Body of pancreas (tissue), 4 donors: ENCODE measurements around the gene OR6C65. TPM values are rescaled to one million over a fixed set of nuclear protein-coding genes. Genes with fewer than 3 reads are reported as not detected.
"Not testable (repeated sequence)": the region's sequence is repeated elsewhere in the genome, so short reads cannot be mapped to it uniquely, and the experiment has no call there.

Source experiments
- ATAC-seq: fragments of 150-250 bp; one replicate; pipeline ENCODE4 v1.9.1; 2016
- DNase-seq, 4 donors: peaks; one replicate each; pipeline ENCODE4 v3.0.0-alpha.2; 2019
- H3K27ac ChIP-seq, 4 donors: fragments of 200-600 bp; sonication (generic); 1 replicate in 3 of 4; 2 replicates in 1 of 4; pipeline versions ENCODE4 v1.5.1 to v1.6.1; 2016 to 2019; ENCODE audit warnings: mild to moderate bottlenecking in 1 of 4, mixed read lengths in 1 of 4, moderate library complexity in 1 of 4
- H3K27me3 ChIP-seq, 2 donors: fragments of 200-600 bp; sonication (generic); one replicate each; pipeline ENCODE4 v1.6.0; 2016; ENCODE audit warnings: mild to moderate bottlenecking in 1 of 2
- H3K36me3 ChIP-seq, 2 donors: fragments of 200-600 bp; sonication (generic); replicated peaks in 1 of 2; 2 replicates each; pipeline ENCODE4 v1.5.1; 2016; ENCODE audit warnings: low read depth in 2 of 2; ENCODE audit not compliant: insufficient read depth in 1 of 2
- H3K4me1 ChIP-seq: fragments of 200-600 bp; sonication (generic); one replicate; pipeline ENCODE4 v1.6.0; 2016
- H3K4me3 ChIP-seq, 2 donors: fragments of 200-600 bp; sonication (generic); 1 replicate in 1 of 2; 2 replicates in 1 of 2; pipeline ENCODE4 v1.5.1; 2016 to 2019
- H3K9me3 ChIP-seq, 3 donors: fragments of 200-600 bp; sonication (generic); 1 replicate in 2 of 3; 2 replicates in 1 of 3; pipeline ENCODE4 v1.5.1; 2016
- CTCF ChIP-seq, 7 experiments: fragments of 450-650 bp in 4 of 7; fragments of 200-600 bp in 3 of 7; sonication (generic) in 3 of 7; IDR thresholded peaks; one replicate each; pipeline ENCODE4 v1.5.1; 2016 to 2019; ENCODE audit warnings: antibody characterized with exemption in 7 of 7
- POLR2A ChIP-seq, 3 donors: fragments of 450-650 bp; IDR thresholded peaks; one replicate each; pipeline ENCODE4 v1.6.1; 2016; ENCODE audit warnings: antibody characterized with exemption in 3 of 3, mild to moderate bottlenecking in 2 of 3
- WGBS, 2 donors: methylation state at CpG; one replicate each; pipeline ENCODE4 v1.1.5; 2017; 5-methylcytosine and 5-hydroxymethylcytosine counted together
- intact Hi-C: fragments of 100-400 bp; cut with DNase I; formaldehyde crosslinking; loops from one replicate; pipeline ENCODE4 v1.15.1; 2023
- total RNA-seq, 2 donors: library from RNA; depleted of rRNA; stranded (reverse); fragments of >200 nt; gene quantifications; one replicate each; pipeline ENCODE4 v1.1.0, GENCODE V29; 2016

The OR6C65 gene
- not detected for total RNA-seq

- no peak for TF ChIP-seq POLR2A (IDR thresholded peaks at IDR 0.05)
- TF ChIP-seq CTCF (IDR thresholded peaks at IDR 0.05): no peak
- WGBS, 2 donors: 93 to 97% methylated on average over 1 of the region's 1 CpG
- Histone ChIP-seq H3K4me3 (no peak within 1 kb of the TSS), H3K9me3 (no peaks in the 10 kb centered on the region), H3K27me3 (no peaks in the 10 kb centered on the region), H3K27ac (no peak within 1 kb of the TSS), H3K36me3 (no peaks in the 10 kb centered on the region), H3K4me1 (no peaks in the 10 kb centered on the region)
- DNase-seq (no peak), ATAC-seq (no peak)
- intact Hi-C loops: no loop called here
Measured at GRCh38 chr12:55400229-55400628, at the start of gene OR6C65. OR6C65 (plus strand) TSS chr12:55400529; CDS start chr12:55400529, 0 bp downstream.

- intact Hi-C loops, H3K4me1 ChIP-seq, ATAC-seq, H3K9me3 ChIP-seq, H3K27ac ChIP-seq, H3K27me3 ChIP-seq, H3K36me3 ChIP-seq, H3K4me3 ChIP-seq, DNase-seq: not testable (repeated sequence)
- WGBS, 2 donors: 48 to 56% methylated on average over 4 of the region's 4 CpGs
Measured at GRCh38 chr12:55355338-55355737, 45.0 kb upstream of the OR6C65 start.

- ATAC-seq (no peak), DNase-seq (no peak)
- H3K27me3 ChIP-seq: no peaks in the 10 kb centered on the region
- H3K4me3 ChIP-seq: no peak within 1 kb of the TSS
- H3K36me3 ChIP-seq: no peaks in the 10 kb centered on the region
- TF ChIP-seq CTCF (IDR thresholded peaks at IDR 0.05) (no peak), POLR2A (IDR thresholded peaks at IDR 0.05) (no peak)
- 76 to 78% methylated on average over 4 of the region's 4 CpGs for WGBS, 2 donors
- H3K4me1 ChIP-seq: no peaks in the 10 kb centered on the region
- H3K27ac ChIP-seq: no peak within 1 kb of the TSS
- intact Hi-C loops: no loop called here
- H3K9me3 ChIP-seq: no peaks in the 10 kb centered on the region
Measured at GRCh38 chr12:55362675-55363074, 37.7 kb upstream of the OR6C65 start, which contains the start of gene OR6C75. OR6C75 (plus strand) TSS chr12:55362975; CDS start chr12:55365111, 2,136 bp downstream.

- no peak for ATAC-seq
- no peaks in the 10 kb centered on the region for H3K36me3 ChIP-seq
- WGBS, 2 donors: 65 to 74% methylated on average over 3 of the region's 3 CpGs
Measured at GRCh38 chr12:55365086-55365485, 35.2 kb upstream of the OR6C65 start.

GRCh38 chr12:55372521-55372920 is 27.8 kb upstream of the OR6C65 start:
- DNase-seq (no peak), ATAC-seq (no peak)
- WGBS, 2 donors: 68% methylated on average over 4 of the region's 4 CpGs
- Histone ChIP-seq H3K4me1 (no peaks in the 10 kb centered on the region), H3K27ac (no peak overlapping the region), H3K27me3 (no peaks in the 10 kb centered on the region), H3K9me3 (no peaks in the 10 kb centered on the region), H3K4me3 (no peak overlapping the region), H3K36me3 (no peaks in the 10 kb centered on the region)
- no peak for TF ChIP-seq CTCF (IDR thresholded peaks at IDR 0.05)
- no peak for TF ChIP-seq POLR2A (IDR thresholded peaks at IDR 0.05)
- intact Hi-C loops: no loop called here

More at GRCh38 chr12:55365086-55365485, 35.2 kb upstream of the OR6C65 start:
- no peak for TF ChIP-seq POLR2A (IDR thresholded peaks at IDR 0.05)
- TF ChIP-seq CTCF (IDR thresholded peaks at IDR 0.05): no peak
- Histone ChIP-seq H3K9me3 (no peaks in the 10 kb centered on the region), H3K4me3 (no peak overlapping the region), H3K4me1 (no peaks in the 10 kb centered on the region), H3K27ac (no peak overlapping the region), H3K27me3 (no peaks in the 10 kb centered on the region)
- intact Hi-C loops: no loop called here
- no peak for DNase-seq
